GM12872 (cell line): Measurements from ENCODE around the gene PLA2G6.

Experiments used
- TF ChIP-seq, protein P1 (sequence below): IDR thresholded peaks from 3 replicates; pipeline ENCODE4 v1.5.1; 2011; ENCODE audit warnings: low read depth, mild to moderate bottlenecking, low read length, moderate library complexity; ENCODE audit not compliant: insufficient read depth

PLA2G6 gene

DNA sequence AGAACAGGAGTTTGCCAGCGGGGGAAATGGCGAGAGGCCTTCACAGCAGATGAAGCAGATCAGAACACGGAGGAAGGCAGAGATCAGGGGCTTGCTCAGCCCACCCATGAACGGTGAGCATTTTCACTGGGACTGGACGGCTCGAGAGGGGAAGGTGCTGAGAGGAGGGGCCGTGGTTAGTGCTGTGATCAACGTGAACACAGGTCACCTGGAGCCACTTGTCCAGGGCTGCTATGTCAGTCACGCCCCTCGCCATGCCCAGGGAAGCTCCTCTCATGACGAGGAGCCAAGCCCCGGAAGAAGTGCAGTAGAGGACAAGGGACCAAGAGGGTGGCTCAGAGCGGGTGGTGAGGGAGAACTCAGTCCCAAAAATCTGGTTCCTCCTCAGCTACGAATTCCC lies 7.0 kb downstream of the PLA2G6 start:
- TF ChIP-seq, protein P1, sequence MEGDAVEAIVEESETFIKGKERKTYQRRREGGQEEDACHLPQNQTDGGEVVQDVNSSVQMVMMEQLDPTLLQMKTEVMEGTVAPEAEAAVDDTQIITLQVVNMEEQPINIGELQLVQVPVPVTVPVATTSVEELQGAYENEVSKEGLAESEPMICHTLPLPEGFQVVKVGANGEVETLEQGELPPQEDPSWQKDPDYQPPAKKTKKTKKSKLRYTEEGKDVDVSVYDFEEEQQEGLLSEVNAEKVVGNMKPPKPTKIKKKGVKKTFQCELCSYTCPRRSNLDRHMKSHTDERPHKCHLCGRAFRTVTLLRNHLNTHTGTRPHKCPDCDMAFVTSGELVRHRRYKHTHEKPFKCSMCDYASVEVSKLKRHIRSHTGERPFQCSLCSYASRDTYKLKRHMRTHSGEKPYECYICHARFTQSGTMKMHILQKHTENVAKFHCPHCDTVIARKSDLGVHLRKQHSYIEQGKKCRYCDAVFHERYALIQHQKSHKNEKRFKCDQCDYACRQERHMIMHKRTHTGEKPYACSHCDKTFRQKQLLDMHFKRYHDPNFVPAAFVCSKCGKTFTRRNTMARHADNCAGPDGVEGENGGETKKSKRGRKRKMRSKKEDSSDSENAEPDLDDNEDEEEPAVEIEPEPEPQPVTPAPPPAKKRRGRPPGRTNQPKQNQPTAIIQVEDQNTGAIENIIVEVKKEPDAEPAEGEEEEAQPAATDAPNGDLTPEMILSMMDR, result no peak

- TF ChIP-seq, protein P1, result no peak
Measured at GRCh38 chr22:38173641-38173906, 8.1 kb downstream of the PLA2G6 start.

DNA sequence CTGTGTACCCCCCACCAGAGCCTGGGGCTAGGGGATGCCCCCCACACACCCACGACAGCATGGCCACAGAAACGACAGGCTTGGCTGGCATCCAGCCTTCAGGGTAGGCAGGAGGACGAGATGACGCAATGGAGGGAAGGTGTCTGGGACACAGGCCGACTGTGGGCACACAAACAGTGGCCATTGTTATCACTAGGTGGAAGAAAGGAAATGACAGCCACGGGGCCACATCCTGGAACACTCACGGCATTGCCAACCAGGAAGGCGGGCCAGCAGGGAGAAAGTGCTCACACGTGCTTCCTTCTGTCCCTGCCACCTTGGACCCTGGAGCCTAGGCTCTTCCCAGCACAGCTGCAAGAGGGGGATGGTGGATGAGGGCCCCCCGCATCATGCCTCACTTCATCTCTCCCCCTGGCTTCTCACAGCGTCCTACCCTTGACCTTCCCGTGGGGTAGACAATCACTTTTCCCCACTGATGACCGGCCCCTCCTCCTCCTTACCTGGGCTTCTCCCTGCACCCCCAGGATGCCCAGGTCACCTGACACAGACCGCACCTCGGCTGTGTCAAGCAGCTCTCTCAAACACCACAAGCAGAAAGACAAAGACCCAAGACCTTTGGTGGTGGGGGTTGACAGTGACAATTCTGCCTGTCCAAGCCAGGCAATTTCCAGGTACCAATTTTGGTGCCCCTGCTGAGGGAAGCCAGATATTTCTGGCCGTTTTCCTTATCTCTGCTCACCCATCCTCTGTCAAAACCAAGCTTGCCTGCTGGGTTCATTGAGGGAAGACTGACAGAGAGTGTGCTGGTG lies 8.6 kb downstream of the PLA2G6 start:
- TF ChIP-seq, protein P1, result no peak

DNA sequence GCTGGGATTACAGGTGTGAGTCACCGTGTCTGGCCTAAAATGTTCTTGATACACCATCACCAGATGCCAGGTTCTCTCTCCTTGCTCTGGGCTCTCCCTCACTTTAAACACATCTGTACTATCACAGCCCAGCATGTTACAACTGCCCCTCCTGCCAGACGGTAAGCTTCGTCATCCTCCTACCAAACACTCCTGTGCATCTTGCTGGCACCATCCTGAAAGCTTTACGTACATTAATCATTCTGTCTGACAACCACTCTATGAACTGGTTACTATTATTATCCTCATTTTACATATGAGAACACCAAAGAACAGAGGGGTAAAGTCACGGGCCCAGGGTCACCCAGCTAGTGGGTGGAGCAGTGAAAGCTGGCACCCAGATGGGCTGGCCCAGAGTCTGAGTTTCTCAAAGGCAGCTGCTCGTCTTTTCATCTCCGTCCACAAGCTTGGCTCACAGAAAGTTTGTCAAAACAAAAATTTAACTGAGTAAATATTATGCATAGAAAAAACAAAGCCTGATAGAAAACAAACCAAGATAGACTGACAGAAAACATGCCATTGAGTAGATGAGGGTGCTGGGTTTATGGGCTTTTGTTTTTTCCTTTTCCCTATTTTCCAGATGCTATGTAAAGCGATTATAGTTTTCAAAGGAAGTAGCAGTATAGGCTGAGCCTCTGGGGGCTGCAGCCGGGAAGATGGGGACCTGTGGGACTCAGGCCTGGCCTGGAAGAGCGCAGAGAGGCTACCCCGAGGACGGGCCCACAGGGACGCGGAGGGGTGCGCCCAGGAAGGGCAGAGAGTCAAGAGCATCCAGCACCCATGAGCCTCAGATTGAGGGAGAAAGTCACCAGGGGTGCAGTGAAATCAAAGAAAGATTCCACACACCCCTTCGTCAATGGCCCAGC lies 9.5 kb downstream of the PLA2G6 start:
- TF ChIP-seq, protein P1, result no peak

GRCh38 chr22:38170469-38170868 lies 11.2 kb downstream of the PLA2G6 start:
- TF ChIP-seq, protein P1, result no peak

- TF ChIP-seq, protein P1, result no peak
Measured at GRCh38 chr22:38169116-38169515, 12.5 kb downstream of the PLA2G6 start.

DNA sequence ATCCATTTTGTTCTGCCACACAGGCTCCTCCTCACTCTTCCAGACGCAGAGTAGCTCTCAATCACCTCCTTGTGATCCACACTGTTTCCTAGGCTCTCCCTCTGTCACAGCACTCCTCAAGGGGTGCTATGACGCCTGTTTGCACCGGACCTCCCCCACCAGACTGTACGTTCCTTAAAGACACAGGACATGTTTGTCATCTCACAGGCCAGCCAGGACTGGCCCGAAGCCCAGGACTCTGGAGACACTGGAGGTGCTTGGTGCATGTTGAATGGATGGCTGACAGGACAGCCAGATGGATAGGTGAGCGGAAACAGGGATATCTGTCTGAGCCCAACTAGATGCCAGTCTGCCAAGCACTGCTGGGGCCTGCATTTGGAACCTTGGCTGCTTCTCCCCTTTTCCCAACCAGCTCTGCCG lies 13.6 kb downstream of the PLA2G6 start:
- TF ChIP-seq, protein P1, result no peak
